Glomerular endothelial cell (primary cell): ENCODE data around the gene PACSIN2. TPM values are rescaled to one million over a fixed set of nuclear protein-coding genes. Genes with fewer than 3 reads are reported as not detected.
"Not testable (repeated sequence)": the region's sequence is repeated elsewhere in the genome, so short reads cannot be mapped to it uniquely, and the experiment has no call there.

ENCODE experiments used
- DNase-seq: peaks from one replicate; pipeline ENCODE4 v3.0.0-alpha.2; 2011; ENCODE audit warnings: low read depth, low spot score; ENCODE audit errors: extremely low read depth
- total RNA-seq: library from RNA; depleted of rRNA; stranded (reverse); fragments of >200 nt; gene quantifications from 2 replicates; pipeline ENCODE4 v1.2.3, GENCODE V29; 2015

Gene PACSIN2
- total RNA-seq, 1 donor from 2014 or later: 68.7 TPM

GRCh38 chr22:43013355-43014315 is 1.3 kb downstream of the PACSIN2 start:
- no peak for DNase-seq

DNA sequence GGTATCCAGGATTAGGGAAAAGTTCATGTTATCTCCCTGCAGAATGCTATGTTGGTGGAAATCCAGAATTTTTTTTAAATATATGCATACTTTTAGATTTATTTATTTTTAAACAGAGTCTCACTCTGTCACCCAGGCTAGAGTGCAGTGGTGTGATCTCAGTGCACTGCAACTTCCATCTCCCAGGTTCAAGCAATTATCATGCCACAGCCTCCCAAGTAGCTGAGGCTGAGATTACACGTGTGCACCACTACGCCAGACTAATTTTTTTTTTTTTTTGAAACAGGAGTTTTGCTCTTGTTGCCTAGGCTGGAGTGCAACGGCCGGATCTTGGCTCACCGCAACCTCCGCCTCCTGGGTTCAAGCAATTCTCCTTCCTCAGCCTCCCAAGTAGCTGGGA is 2.6 kb downstream of the PACSIN2 start:
- DNase-seq: no peak

GRCh38 chr22:43011079-43011478 is 3.9 kb downstream of the PACSIN2 start:
- DNase-seq: no peak

GRCh38 chr22:43009444-43009843 is 5.5 kb downstream of the PACSIN2 start:
- no peak for DNase-seq

GRCh38 chr22:43008921-43009320 is 6.0 kb downstream of the PACSIN2 start:
- no peak for DNase-seq

- DNase-seq: no peak
These were observed 6.4 kb downstream of the PACSIN2 start for GRCh38 chr22:43008509-43008908.

GRCh38 chr22:43007519-43008102 is 7.3 kb downstream of the PACSIN2 start:
- no peak for DNase-seq

DNA sequence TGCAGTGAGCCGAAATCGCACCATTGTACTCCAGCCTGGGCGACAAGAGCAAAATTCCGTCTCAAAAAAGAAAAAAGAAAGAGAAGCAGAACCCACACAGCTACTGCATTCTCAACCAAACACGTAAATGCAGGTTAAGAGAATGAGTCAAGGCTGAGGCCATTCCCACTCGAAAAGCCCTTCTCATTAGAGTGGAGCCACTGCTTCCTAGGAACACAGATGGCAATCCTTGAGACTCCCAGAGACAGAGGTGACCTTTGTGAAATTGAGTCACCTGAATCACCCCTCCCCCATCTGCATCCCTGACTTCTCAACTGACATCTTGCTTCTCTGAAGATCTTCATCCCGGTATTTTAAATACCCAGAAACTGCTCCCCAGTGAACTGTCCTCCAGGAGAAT is 8.2 kb downstream of the PACSIN2 start:
- DNase-seq: no peak

DNA sequence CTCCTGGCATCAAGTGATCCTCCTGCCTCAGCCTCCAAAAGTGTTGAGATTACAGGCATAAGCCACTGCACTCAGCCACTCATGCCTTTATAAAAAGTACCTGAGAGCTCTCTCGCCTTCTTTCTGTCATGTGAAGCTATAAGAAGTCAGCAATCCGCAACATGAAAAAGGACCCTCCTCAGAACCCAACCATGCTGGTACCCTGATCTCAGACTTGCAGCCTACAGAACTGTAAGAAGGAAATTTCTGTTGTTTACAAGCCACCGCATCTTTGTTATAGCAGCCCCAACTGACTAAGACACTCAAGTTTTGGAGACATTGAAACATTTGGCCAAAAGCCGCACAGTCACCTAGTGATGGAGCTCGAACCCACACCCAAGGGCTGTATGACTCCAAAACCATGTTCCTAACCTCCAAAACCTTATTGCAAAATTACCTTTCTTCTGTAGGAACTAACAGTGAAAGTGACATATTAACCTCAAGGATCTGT is 8.9 kb downstream of the PACSIN2 start:
- DNase-seq: no peak

DNA sequence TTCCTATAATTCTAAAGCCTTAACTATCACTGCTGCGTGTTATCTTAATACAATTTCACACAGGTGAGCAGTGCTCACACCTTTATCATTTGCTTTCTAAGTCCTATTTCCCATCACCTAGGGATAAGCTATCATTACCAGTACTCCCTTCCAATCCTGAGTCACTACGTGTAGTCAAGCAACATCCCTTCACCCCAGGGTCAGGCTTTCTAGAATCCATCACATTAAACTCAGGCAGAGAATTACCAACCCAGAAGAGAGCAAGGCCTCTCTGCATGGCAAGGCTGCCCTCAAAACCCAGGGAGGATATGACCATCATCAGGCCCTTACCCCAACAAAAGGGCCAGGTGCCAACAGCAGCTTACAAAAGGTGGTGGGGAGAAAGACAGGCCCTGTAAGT is 9.8 kb downstream of the PACSIN2 start:
- DNase-seq: no peak

- DNase-seq: no peak
These were observed 10.4 kb downstream of the PACSIN2 start for GRCh38 chr22:43004362-43005035.

DNA sequence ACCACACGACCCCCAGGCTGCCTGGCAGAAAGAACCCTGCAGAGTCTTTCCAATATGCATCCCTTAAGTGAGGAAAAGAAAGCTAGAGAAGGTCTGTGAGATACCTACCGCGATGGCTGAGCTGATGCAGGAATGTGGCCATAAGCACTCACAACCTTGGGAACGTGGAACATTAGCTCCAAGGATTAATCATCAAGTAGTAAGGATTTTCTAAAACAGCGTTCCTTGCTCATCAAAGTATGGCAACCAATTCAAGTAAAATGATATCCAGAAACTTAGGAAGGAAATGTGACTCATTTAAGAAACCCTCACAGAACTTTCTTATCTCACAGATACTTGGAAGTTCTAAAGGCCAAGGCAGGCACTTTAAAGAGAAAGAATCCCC is 12.8 kb downstream of the PACSIN2 start:
- DNase-seq: no peak

DNA sequence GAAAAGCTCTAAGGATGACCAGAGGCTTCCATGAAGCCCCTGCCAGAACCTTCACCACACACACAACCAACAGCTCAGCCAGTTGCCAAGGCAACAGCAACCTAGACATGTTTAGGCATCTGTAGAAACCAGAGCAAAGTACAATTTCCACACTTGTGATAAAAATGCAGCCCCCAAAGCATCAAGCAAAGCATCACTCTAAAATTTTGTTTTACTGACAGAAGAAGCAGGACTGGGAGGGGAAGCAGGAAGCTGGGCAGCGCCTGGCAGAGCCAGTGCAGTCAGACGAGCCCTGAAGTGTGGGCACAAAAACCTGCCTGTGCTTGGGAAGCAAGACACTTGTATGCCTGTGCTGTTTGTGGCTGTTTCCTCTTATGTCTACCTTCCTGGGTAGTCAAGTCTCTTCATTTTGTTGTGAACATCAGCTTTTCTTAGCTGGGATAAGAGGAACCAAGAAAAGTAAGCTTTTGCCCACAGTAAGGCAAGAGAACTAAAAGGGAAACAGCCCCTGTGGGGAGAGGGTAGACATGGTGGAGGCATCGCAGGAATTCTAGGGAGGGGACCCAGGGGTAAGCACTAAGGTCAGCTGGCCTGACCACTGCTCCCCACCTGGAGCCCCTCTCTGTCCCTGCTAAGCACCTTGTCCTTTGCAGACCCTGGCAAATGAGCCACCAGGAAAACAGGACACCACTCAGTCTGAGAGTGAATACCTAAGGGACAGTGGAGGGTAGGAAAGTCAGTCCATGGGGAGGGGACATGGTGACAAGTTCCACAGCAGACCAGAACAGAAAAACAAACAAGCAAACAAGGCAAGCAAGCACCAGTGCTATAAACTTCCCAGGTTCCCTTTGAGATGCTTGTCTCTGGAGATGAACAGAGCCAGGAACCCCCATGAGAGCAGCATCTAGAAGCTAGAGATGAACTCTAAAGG is 13.4 kb downstream of the PACSIN2 start:
- no peak for DNase-seq

DNA sequence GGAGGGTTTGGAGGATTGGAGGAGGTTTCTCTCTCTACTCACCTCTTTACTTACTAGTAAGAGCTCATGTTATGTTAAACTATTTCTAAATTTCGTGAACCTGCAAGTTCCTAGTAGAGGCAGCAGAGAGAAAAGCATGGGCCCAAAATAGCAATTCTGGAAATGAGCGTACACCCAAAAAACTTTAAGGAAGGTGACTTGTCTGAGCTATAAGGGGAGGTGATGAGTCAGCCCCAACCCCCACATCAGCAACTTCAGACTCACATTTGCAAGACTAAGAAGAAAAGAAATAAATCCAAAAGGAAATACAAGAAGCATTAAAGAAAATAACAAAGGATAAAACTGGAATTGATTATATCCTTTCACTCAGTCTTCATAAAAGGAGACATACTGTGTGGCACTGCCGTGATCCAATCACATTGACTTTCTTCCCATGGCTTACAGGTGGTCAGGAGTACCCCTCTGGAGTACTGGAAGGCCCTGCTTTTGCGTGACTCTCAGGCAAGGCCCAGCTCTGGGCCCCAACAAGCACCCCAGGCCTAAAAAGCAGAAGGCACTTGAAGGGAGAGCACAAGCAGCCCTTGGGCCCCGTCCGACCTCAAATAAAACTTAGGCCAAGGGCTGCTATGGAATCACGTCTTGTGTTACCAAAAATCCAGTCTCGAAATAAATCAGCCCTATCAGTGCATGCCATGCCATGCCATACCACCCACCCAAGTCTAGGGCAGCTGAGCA is 14.3 kb downstream of the PACSIN2 start:
- DNase-seq: no peak

GRCh38 chr22:42997582-42998090 is 17.3 kb downstream of the PACSIN2 start:
- no peak for DNase-seq

GRCh38 chr22:42996646-42997365 is 18.1 kb downstream of the PACSIN2 start:
- no peak for DNase-seq

GRCh38 chr22:42995654-42996053 is 19.3 kb downstream of the PACSIN2 start:
- not testable (repeated sequence) for DNase-seq

DNA sequence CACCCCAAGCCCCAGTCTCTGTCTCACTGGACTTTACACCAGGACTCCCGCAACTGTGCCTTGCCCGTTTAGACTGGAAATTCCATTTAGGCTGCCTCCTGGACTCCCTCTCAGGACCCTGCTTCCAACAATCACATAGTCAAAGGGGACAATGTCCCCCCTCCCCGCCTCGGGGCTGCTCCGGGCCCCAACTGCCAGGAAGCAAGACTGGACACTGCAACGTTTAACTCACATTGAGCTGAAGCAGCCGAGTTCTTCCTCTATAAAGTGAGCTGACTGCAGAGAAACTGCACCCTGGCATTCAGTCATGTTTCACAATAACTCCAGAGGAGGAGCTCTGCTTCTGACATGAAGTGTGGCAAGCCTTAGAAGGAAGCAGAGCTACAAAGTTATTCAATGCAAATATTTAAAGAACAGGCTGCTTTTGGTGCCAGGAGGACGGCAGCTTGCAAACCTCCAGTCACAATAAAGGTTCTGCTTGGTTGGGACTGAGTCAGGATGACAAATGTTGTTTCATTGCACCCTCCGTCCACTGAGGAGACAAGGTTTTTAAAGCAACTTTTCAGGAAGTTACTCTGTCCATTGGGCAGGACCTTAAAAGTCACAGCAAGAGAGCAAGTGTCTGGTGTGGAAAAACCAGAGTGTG is 19.9 kb downstream of the PACSIN2 start:
- DNase-seq: no peak
